ENCODE results near the gene RPS19BP1. TPM values are rescaled to one million over a fixed set of nuclear protein-coding genes. Genes with fewer than 3 reads are reported as not detected.

RPS19BP1 gene
- total RNA-seq, 1 experiment from 2014 or later: 85.8 TPM

GRCh38 chr22:39576027-39576426, 43.5 kb upstream of the RPS19BP1 start:
- no peaks in the 10 kb centered on the region for H3K36me3 Mint-ChIP-seq (ENCODE audit: insufficient read depth, unreplicated experiment)
- ChIA-PET CTCF (no interaction called here), POLR2A (no interaction called here)
- no TSS peak for BruUV-seq (replicated peaks)
- Histone ChIP-seq H3K36me3 (ENCODE audit: control insufficient read depth, insufficient read depth, low read length) (no peaks in the 10 kb centered on the region), H3K4me1 (no peaks in the 10 kb centered on the region), H3K9me3 (no peaks in the 10 kb centered on the region), H3K4me3 (ENCODE audit: low read depth, low read length) (no peak overlapping the region), H3K27me3 (replicated peaks; ENCODE audit: control insufficient read depth, insufficient read depth, low read length) (no peaks in the 10 kb centered on the region)
- no peak overlapping the region for H3K4me3 Mint-ChIP-seq (ENCODE audit: unreplicated experiment)
- no peak overlapping the region for H3K27ac Mint-ChIP-seq (ENCODE audit: unreplicated experiment)
- no peaks in the 10 kb centered on the region for H3K9me3 Mint-ChIP-seq (ENCODE audit: unreplicated experiment)
- no peak for DNase-seq
- intact Hi-C loops (cut with micrococcal nuclease; ENCODE audit: unreplicated experiment): no loop called here
- H3K27me3 Mint-ChIP-seq (ENCODE audit: insufficient read depth, unreplicated experiment): peaks cover 26% of the 10 kb centered on the region
- no peaks in the 10 kb centered on the region for H3K4me1 Mint-ChIP-seq (ENCODE audit: low read depth, unreplicated experiment)
- TF ChIP-seq CTCF (IDR thresholded peaks at IDR 0.05; ENCODE audit: insufficient read depth in 1 of 2, low read depth in 1 of 2, low read length in 1 of 2, severe bottlenecking in 1 of 2, unreplicated experiment in 1 of 2): no peak

- CTCF ChIA-PET: no interaction called here
- no peaks in the 10 kb centered on the region for H3K9me3 ChIP-seq
- H3K27me3 ChIP-seq (replicated peaks; ENCODE audit: control insufficient read depth, insufficient read depth, low read length): no peaks in the 10 kb centered on the region
- no peak overlapping the region for H3K4me3 Mint-ChIP-seq (ENCODE audit: unreplicated experiment)
- no peaks in the 10 kb centered on the region for H3K4me1 Mint-ChIP-seq (ENCODE audit: low read depth, unreplicated experiment)
- no peaks in the 10 kb centered on the region for H3K4me1 ChIP-seq
- intact Hi-C loops (cut with micrococcal nuclease; ENCODE audit: unreplicated experiment): no loop called here
- POLR2A ChIA-PET: no interaction called here
- no peaks in the 10 kb centered on the region for H3K36me3 ChIP-seq (ENCODE audit: control insufficient read depth, insufficient read depth, low read length)
- DNase-seq: no peak
- no peak for TF ChIP-seq CTCF (IDR thresholded peaks at IDR 0.05; ENCODE audit: insufficient read depth in 1 of 2, low read depth in 1 of 2, low read length in 1 of 2, severe bottlenecking in 1 of 2, unreplicated experiment in 1 of 2)
- no peaks in the 10 kb centered on the region for H3K36me3 Mint-ChIP-seq (ENCODE audit: insufficient read depth, unreplicated experiment)
- H3K27ac Mint-ChIP-seq (ENCODE audit: unreplicated experiment): no peak overlapping the region
- H3K9me3 Mint-ChIP-seq (ENCODE audit: unreplicated experiment): no peaks in the 10 kb centered on the region
- no peak overlapping the region for H3K4me3 ChIP-seq (ENCODE audit: low read depth, low read length)
- BruUV-seq (replicated peaks): no TSS peak
- H3K27me3 Mint-ChIP-seq (ENCODE audit: insufficient read depth, unreplicated experiment): peaks cover 24% of the 10 kb centered on the region
Observed at GRCh38 chr22:39575552-39575825, 42.9 kb upstream of the RPS19BP1 start.

- BruUV-seq (replicated peaks): no TSS peak
- Mint-ChIP-seq H3K27ac (ENCODE audit: unreplicated experiment) (no peak overlapping the region), H3K4me1 (ENCODE audit: low read depth, unreplicated experiment) (no peaks in the 10 kb centered on the region), H3K36me3 (ENCODE audit: insufficient read depth, unreplicated experiment) (no peaks in the 10 kb centered on the region), H3K27me3 (ENCODE audit: insufficient read depth, unreplicated experiment) (peaks cover 24% of the 10 kb centered on the region), H3K4me3 (ENCODE audit: unreplicated experiment) (no peak overlapping the region), H3K9me3 (ENCODE audit: unreplicated experiment) (no peaks in the 10 kb centered on the region)
- Histone ChIP-seq H3K9me3 (no peaks in the 10 kb centered on the region), H3K27me3 (replicated peaks; ENCODE audit: control insufficient read depth, insufficient read depth, low read length) (no peaks in the 10 kb centered on the region), H3K36me3 (ENCODE audit: control insufficient read depth, insufficient read depth, low read length) (no peaks in the 10 kb centered on the region), H3K4me3 (ENCODE audit: low read depth, low read length) (no peak overlapping the region), H3K4me1 (no peaks in the 10 kb centered on the region)
- ChIA-PET CTCF (no interaction called here), POLR2A (no interaction called here)
- DNase-seq: no peak
- TF ChIP-seq CTCF (IDR thresholded peaks at IDR 0.05; ENCODE audit: insufficient read depth in 1 of 2, low read depth in 1 of 2, low read length in 1 of 2, severe bottlenecking in 1 of 2, unreplicated experiment in 1 of 2): no peak
- intact Hi-C loops (cut with micrococcal nuclease; ENCODE audit: unreplicated experiment): no loop called here
Observed at GRCh38 chr22:39574779-39575551, 42.4 kb upstream of the RPS19BP1 start.
